NCI-H524 (cell line): ENCODE results near the gene AP3M1.
"Not testable (repeated sequence)": the region's sequence is repeated elsewhere in the genome, so short reads cannot be mapped to it uniquely, and the experiment has no call there.

ENCODE experiments used
- DNase-seq, 2 experiments: peaks; one replicate each; lab custom pipeline; 2025; lab: John Stamatoyannopoulos, UW

Gene AP3M1

DNA sequence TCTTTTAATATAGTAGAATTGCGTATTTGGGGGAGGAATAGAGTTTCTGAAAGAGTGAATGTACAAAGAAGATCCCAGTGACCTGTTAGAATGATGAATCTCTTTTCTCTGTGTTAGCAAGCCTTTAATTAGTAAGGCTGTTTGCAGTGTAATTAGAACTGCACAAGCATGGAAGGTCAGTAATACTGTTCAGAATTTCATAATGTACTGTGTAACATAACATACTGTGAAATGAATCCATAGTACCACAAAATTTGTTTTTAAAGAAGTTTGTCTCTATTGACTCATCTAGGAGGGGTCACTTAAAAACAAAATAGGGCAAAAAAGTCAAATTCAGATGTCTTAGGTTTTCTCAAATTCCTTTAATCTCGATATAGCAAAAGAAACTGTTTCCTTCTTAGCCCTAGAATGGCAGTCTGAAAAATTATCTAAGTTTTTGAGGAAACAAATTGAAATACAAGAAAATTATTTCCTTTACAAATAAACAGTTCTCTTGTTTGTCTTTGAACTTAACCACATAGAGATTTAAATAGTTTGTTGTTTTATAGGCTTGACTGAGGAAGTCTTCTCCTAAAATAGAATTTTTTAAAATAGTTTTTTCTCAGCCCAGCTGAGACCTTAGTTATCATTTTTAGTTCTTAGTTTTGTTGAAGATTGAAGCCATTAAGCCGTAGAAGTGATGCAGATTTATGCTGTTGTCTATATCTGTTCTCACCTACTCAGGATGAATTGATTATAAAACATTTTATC lies 12.9 kb upstream of the AP3M1 start:
- no peak for DNase-seq

DNA sequence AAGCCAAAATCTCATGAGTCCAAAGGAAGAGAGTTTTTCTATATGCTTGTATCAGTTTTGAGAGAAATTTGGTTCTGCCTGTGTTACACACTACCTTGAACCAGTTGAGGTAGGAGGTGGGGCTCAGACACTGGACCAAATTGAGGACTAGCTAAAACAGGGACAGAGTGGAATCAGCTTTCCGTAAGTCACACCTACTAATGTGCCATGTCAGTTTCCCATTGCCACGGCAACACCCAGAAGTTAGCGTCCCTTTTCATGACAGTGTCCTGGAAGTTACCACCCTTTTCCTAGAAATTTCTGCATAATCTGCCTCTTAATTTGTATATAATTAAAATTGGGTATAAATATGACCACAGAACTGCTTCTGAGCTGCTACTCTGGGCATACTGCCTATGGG lies 9.4 kb upstream of the AP3M1 start:
- no peak for DNase-seq

GRCh38 chr10:74156919-74157289 lies 6.3 kb upstream of the AP3M1 start:
- DNase-seq: peak; percentile 29 to 70

GRCh38 chr10:74153676-74154075 lies 3.0 kb upstream of the AP3M1 start:
- no peak for DNase-seq

DNA sequence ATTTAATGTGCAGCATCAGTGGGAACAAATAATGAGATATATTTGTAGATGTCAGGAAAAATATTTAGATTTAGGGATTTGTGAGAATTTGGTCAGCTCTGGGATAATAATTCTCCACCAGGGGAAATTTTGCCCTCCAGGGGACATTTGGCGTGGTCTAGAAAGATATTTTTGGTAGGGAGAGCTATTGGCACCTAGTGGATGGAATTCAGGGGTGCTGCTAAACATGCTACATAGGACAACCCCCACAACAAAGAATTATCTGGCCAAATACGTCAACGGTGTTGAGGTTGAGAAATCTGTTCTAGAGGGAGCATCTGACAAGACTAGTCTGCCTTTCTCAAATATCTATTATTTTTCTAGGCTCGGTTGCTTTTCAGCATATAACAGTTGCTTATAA lies 2.5 kb upstream of the AP3M1 start:
- DNase-seq: no peak

DNA sequence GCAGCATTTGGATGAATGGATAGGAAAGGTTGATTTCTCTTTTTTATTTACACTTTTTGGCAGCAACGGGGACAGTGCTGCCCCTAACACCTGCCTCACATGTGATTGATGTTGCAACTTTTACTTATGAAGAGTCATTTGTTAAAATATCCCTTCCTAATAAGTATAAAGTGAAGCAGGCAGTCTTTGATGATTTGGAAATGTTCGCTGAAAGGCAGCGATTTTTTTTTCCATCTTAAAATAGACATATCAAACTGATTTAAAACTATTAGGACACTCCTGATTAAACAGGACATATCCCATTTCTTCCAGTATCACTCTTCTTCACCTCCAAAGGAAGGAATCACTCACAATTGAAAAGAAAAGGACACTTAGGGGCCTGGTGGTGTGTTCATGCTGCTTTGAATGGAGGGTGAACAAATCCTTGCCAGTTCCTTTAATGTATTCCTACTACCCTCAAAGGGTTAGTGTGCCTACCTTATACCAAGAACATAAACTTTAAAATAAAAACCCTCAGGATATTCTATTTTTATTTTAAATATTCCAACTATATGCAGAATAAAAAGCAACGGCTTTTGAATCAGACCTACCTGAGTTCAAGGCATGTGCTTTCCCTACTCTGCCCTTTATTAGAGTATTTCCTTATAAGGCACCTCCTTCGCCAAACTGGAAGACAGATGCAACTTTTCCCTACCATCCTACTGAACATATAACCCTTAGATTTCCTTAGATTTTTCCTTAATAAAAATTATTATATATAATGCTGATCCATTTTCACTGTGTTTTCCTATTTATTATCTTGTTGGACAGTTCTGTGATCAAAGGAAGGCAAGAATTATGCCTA lies 1.5 kb upstream of the AP3M1 start:
- DNase-seq: no peak

DNA sequence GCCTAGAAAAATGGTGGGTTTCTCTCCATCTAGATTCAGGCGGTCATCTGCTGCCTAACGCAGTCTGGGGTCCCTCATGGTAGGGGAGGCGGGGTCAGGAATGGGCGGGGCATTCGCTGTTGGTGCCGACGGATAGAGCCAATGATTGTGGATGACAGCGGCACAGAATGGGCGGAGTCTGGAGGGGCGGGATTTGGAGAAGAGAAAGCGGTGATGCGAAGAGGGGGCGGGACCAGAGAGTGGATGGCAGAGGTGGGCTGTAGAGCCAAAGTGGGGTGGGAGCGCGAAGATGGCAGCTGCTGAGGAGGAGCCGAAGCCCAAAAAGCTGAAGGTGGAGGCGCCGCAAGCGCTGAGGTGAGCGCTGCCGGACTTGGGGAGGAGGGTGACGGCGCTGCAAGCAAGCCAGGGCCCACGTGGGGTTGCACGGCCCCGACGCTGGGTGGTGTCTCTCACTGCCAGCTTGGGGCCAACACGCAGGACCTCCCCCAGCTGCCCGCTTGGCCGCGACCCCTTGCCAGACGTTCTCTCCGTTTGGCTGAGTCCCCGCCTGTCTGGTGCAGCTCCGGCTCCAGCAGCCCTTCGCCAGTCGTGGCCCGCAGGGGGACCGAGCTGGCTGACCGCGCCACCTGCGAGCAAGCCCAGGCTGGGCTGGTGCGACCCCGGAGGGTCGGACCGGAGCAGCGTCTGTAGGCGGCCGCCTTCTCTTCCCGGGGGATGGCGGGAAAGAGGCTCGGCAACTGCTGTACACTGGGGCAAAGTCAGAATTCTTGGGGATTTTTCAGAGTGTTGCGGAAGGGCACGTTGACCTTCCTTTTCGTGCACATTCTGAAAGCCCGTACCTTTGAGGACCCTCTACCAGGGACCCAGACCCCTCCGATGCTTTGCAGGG lies 606 bp upstream of the AP3M1 start, which contains the start of gene ADK:
ADK (plus strand) TSS at position 232 of the 889 bp plus-strand sequence; CDS start at position 290, 58 bp downstream.
- DNase-seq: peak; percentile 88 to 90

- DNase-seq: not testable (repeated sequence)
Measured at GRCh38 chr10:74146980-74147379, 3.6 kb downstream of the AP3M1 start.

- DNase-seq: no peak
Measured at GRCh38 chr10:74145133-74145532, 5.5 kb downstream of the AP3M1 start.

DNA sequence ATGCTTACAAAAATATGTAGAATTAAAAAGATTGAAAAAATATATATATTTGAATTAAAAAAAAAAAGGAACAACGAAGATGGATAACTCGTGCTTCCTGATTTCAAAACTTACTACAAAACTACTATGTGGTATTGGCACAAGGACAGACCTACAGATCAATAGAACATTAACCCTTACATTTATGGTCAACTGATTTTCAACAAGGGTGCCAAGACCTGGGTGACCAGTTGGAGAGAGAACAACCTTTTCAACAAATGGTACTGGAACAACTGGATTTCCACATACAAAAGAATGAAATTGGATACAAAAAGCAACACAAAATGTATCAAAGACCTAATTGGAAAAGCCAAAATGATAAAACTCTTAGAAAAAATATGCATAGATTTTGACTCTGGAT lies 10.1 kb downstream of the AP3M1 start:
- no peak for DNase-seq

DNA sequence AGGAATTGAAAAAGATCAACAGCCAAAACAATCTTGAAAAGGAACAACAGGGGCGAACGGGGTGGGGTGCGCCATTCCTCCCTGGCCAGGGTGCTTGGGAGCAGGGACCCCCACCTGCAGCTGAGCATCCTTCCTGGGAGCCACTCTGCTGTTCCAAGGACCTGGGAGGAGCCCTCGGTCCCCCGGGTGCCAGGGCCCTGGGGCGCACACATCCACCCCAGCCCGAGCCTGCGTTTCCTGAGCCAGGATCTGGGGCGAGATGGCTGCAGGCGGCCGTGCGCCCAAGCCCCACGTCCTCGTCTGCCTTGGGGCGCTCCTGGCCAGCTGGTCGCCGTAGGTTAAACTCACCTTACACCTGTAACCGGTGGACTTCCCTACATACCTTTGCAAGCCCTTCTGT lies 10.6 kb downstream of the AP3M1 start:
- DNase-seq: no peak

DNA sequence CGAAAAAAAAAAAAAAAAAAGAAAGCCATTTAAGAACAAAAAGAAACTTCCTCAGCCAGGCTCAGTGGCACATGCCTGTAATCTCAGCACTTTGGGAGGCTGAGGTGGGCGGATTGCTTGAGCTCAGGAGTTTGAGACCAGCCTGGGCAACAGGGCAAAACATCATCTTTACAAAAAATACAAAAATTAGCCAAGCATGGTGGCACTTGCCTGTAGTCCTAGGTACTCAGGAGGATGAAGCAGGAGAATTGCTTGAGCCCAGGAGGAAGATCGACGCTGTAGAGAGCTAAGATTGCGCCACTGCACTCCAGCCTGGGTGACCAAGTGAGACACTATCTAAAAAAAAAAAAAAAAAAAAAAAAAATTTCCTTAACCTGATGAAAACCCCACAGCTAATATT lies 12.0 kb downstream of the AP3M1 start:
- not testable (repeated sequence) for DNase-seq

- no peak for DNase-seq
Measured at GRCh38 chr10:74137992-74138391, 12.6 kb downstream of the AP3M1 start.

DNA sequence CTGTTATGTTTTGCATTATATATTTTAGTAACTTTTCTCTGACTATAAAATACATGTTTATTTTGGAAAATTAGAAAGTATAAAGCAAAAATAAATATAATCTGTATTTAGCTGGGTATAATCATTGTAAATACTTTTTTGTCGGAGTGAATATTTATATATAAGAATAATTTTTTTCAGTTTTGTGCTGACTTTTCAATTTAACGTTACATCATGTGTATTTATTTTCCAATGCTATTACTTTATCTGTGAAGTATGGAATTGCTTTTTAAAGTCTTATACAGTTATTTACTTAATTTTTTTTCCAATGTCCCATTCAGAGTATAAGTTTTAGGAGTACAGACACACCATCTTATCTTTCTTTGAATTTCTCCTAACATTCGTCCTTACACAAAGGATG lies 15.2 kb downstream of the AP3M1 start:
- no peak for DNase-seq

DNA sequence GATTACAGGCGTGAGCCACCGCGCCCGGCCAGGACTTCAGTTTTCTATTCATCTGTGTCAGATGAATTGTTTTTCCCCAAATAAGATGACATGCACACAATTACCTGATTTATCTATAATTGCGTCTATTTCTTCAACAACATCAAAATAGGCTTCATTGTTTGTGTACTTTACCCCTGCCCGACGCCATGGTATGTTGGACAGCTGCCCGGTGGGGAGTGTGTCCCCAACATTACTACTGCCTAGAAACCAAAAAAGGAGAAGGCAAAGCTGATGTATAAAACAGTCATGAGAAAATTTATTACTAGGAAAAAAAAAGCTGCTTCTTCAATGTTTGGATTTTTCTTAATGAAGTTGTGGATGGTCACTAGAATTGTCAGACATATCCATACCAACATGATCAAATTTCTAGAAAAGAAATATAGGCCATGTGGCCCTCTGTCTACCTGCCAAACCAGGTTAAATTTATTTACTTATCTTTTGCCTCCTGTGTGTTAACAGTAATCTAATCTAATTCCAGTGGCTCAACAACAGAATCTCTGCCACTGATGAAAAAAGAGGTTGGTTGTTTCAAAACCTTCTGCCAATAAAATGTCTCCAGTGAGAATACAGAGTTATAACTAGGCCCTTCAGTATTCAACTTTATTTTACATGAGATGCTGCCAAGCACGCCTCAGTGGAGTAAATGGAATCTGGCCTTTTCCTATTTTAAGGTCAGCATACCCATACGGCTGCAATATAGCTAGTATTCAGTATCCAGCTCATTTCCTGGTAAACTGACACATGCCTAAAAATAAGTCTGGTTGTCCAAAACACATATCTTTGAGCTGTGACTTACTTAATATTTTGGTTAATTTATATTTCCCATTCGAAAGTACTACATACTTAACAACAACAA lies 16.5 kb downstream of the AP3M1 start:
- no peak for DNase-seq

DNA sequence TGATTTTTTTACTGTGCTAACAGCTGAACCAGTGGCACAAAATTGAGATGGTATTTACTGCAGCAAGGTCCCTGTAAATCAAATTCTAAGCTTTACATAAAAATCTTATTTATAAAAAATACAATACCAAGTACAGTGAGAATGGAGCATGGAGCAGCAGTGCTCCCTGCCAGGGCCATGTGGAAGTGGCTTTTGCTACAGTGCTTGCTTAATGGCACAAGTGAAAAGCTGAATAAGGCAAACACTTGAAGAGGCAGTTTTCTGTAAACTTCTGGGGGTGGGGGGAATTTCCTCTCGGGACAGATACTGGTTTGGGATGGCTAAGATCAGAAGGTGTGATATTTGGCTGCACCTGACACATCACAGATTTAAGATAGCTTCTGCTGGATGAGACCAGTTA lies 27.5 kb downstream of the AP3M1 start:
- no peak for DNase-seq

DNA sequence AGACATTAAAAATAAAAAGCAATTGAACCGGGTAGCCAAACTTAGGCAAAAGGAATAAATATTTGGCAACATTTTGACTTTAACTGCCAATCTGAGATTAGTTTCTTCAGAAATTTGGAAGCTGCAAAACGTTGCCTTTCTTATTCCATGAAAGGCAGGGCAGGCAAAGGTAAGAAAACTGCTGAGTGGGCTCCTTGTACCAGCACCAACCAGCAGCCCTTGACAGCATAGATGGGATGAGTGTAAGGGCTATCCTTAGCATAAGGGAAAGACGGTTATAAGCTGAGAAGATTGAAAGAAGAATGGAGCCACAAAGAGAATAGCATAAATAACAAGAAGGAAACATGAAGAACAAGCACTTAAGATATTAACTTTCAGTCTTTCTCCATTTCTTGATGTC lies 28.6 kb downstream of the AP3M1 start:
- DNase-seq: no peak

DNA sequence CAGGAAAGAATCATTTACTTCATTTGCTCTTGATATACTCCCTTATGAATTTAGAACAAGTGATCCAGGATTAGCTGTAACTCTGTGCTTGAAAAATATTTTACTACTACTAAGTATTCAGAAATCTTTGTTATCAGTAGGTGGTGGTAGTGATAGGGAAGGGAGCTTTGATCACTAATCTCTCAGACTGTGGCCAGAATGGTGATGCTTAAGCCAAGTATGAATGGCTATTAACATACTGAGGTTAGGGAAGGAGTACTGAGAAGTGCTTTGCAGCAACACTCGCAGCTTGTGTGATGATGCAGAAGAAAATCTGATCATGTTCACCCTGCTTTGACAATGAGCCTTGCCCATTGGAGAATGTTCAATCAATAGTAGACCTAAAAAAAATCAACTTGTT lies 29.3 kb downstream of the AP3M1 start:
- no peak for DNase-seq

DNA sequence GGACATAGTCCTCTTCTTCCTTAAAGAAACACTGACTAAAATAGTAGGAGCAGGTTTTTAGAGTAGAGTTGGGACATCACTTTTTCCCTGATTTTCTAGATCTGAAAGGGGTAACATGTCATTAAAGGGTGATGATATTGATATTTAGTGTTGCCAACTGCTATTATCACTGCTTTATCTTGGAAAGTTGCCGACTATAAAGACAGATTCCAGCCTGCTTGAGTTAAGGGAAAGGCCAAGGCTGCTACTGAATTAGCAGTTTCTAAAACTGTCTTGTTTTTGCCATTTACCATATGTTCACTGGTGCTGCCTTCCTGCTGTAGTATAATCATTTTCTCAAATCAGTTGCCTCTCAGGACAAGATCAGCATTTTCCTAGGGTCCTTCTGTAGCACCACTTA lies 29.7 kb downstream of the AP3M1 start:
- DNase-seq: no peak

GRCh38 chr10:74118804-74119203 lies 31.8 kb downstream of the AP3M1 start:
- DNase-seq: no peak

GRCh38 chr10:74117738-74118137 lies 32.9 kb downstream of the AP3M1 start:
- DNase-seq: no peak
